Ramos (cell line): ENCODE results near the gene MAN2A2.
"Not testable (repeated sequence)": the region's sequence is repeated elsewhere in the genome, so short reads cannot be mapped to it uniquely, and the experiment has no call there.

Experiments
- in situ Hi-C: fragments of 300-500 bp; cut with MboI; formaldehyde crosslinking; loops from one replicate; pipeline ENCODE4 v1.14.3; 2022; ENCODE audit warnings: low sequenced_read_pairs; ENCODE audit not compliant: unreplicated experiment

Gene MAN2A2

GRCh38 chr15:90914305-90915080, 11.4 kb downstream of the MAN2A2 start:
- in situ Hi-C loops: no loop called here

GRCh38 chr15:90915216-90915807, 12.2 kb downstream of the MAN2A2 start:
- in situ Hi-C loops: no loop called here

DNA sequence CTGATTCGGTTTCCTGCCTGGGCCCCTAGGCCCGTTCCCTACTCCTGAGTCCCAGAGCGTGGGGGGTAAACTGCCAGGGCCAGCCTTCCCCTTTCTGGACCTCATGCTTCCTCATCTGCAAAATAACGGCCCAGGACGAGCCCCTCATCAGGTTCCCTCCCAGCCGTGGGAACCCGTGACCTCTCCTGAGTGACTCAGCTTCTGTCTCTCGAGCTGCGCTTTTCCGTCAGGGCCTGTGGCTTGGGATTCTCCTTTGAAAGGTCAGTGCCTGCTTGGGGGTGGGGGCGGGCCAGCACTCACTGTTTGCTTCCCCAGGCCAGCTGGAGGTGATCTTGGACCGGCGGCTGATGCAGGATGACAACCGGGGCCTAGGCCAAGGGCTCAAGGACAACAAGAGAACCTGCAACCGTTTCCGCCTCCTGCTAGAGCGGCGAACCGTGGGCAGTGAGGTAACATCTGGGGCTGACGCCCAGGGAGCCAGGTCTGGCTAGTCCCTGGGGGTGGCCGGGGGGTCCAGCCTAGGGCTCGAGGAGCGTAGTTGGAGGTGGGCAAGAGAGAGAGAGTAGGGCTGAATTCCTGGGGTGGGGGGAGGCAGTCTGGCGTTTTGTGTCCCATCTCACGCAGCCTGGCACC, 12.8 kb downstream of the MAN2A2 start:
- in situ Hi-C loops: no loop called here

DNA sequence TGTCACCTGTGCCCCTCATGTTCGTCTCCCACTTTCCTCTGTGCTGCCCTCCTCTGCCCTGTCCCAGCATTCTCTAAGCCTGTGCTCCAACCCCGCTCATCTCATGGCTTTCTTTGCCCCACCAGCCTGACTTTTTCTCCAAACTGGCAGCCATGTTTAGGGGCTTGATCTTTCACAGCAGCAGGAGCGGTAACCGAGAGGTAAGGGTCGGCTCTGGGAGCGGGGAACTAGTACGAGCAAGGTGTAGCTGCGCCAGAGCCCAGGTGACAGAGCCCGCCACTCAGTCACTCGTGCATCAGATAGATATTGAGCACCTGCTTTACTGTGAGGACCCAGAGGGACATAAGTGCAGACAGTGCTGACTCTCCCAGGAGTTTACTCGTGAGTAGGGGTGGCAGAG, 13.4 kb downstream of the MAN2A2 start:
- in situ Hi-C loops: no loop called here

- in situ Hi-C loops: no loop called here
These were observed 14.5 kb downstream of the MAN2A2 start for GRCh38 chr15:90917569-90917968.

- in situ Hi-C loops: no loop called here
These were observed 15.1 kb downstream of the MAN2A2 start for GRCh38 chr15:90918034-90918788.

DNA sequence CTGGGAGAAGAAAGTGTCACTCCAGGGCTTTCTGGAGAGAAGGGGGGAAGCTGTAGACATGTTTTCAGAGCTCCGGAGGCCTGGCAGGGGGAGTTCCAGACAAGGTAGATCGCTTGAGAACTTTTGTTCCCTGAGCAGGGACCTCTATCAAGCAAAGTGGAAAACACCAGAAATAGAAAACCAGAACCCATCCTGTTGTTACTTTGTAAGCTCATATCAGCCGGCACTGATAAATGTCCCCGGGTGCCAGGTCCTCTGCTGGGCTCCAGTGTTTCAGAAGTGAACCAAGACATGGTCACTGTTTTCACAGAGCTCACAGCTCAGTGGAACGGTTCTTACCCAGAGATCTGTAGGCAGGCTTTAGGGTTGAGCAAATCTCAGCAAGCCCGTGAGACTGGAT, 15.7 kb downstream of the MAN2A2 start:
- in situ Hi-C loops: no loop called here

GRCh38 chr15:90921887-90922286, 18.8 kb downstream of the MAN2A2 start:
- in situ Hi-C loops: no loop called here

GRCh38 chr15:90922712-90923322, 19.7 kb downstream of the MAN2A2 start:
- in situ Hi-C loops: not testable (repeated sequence)

DNA sequence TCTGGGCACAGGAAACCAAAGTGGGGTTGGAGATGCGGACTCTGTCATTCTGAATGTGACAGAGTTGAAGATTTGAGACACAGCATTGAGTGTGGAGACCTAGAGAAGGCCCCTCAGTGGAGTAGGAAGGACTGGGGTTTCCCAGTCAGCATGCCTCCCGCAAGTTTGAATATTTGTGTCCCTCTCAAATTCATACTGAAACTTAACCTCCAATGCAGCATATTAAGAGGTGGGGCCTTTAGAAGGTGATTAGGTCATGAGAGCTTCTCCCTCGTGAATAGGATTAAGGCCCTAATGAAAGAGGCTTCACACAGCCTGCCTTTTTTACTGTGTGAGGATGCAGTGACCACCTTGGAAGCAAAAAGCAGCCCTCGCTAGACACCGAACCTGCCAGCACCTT, 21.3 kb downstream of the MAN2A2 start:
- in situ Hi-C loops: no loop called here

GRCh38 chr15:90926766-90927165, 23.7 kb downstream of the MAN2A2 start:
- in situ Hi-C loops: not testable (repeated sequence)

DNA sequence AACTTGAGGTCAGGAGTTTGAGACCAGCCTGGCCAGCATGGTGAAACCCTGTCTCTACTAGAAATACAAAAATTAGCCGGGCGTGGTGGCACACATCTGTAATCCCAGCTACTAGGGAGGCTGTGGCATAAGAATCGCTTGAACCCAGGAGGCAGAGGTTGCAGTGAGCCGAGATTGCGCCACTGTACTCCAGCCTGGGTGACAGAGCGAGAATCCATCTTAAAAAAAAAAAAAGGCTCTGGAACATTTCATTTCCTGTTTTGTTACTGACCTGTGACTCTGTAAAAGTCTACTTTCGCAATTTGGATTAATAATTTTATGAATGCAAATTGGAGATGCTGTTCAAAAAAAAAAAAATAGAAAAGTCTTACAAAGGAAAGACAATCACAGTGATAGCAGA, 25.0 kb downstream of the MAN2A2 start:
- in situ Hi-C loops: not testable (repeated sequence)

GRCh38 chr15:90929246-90930019, 26.3 kb downstream of the MAN2A2 start:
- in situ Hi-C loops: no loop called here

- in situ Hi-C loops: no loop called here
These were observed 27.9 kb downstream of the MAN2A2 start for GRCh38 chr15:90930861-90931574.

- in situ Hi-C loops: no loop called here
These were observed 28.4 kb downstream of the MAN2A2 start for GRCh38 chr15:90931575-90931827.

GRCh38 chr15:90931828-90932659, 28.9 kb downstream of the MAN2A2 start, which contains the start of gene HDDC3:
TSS of gene HDDC3 (minus strand) at chr15:90932549. CDS start at chr15:90932540, 9 bp downstream.
- in situ Hi-C loops: no loop called here

- in situ Hi-C loops: no loop called here
These were observed 29.5 kb downstream of the MAN2A2 start for GRCh38 chr15:90932660-90932991.

DNA sequence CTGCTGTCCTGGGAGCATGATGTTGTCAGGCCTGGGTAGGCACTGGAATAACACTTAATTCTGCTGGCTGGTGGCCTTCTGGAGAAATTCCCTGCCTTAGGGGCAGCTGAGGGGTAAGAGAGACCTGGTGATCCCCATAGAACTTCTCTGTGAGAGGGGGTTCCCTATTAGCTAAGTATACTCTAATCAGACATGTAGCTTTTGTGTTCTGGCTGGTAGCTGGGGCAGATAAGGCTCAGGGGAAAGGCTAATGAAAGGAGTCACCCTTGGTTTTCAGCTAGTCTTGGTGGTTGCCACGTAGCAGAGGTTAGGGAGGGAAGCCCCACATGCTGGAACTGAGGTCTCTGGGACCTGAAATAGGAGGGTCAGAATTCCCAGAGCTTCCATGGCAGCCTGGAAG, 30.2 kb downstream of the MAN2A2 start:
- in situ Hi-C loops: no loop called here
